WTC11 (cell line): ENCODE measurements around the gene SH2D4B. TPM values are rescaled to one million over a fixed set of nuclear protein-coding genes. Genes with fewer than 3 reads are reported as not detected.

ENCODE experiments used
- ATAC-seq: fragments of 200-7000 bp; cut with Tn5 transposase; 2 replicates; pipeline ENCODE4 v1.10.0; 2021; ENCODE audit warnings: mild to moderate bottlenecking, moderate library complexity
- CTCF ChIA-PET: fragments of 300-600 bp; sonication (Branson Sonifier 250); formaldehyde crosslinking; loops from one replicate; lab custom pipeline; 2021; ENCODE audit warnings: antibody characterized with exemption; lab: Charles Lee
- POLR2A ChIA-PET: fragments of 350-600 bp; sonication (Branson Sonifier 250); formaldehyde crosslinking; loops from one replicate; lab custom pipeline; 2021; ENCODE audit warnings: antibody characterized with exemption; lab: Charles Lee
- DNase-seq: peaks from one replicate; pipeline ENCODE4 v3.0.0; 2021; ENCODE audit warnings: low spot score
- H3K27ac Mint-ChIP-seq: 2 replicates; pipeline ENCODE4 v1.8.0; 2021; ENCODE audit warnings: mixed read lengths
- H3K27me3 Mint-ChIP-seq: 2 replicates; pipeline ENCODE4 v1.8.0; 2021; ENCODE audit warnings: low read depth, mild to moderate bottlenecking, moderate library complexity, mixed read lengths
- H3K36me3 Mint-ChIP-seq: 2 replicates; pipeline ENCODE4 v1.8.0; 2021; ENCODE audit warnings: mixed read lengths
- H3K4me1 Mint-ChIP-seq: 2 replicates; pipeline ENCODE4 v1.8.0; 2022; ENCODE audit warnings: mixed read lengths
- H3K4me3 Mint-ChIP-seq: 2 replicates; pipeline ENCODE4 v1.8.0; 2021; ENCODE audit warnings: mild to moderate bottlenecking, moderate library complexity, mixed read lengths
- H3K9me3 Mint-ChIP-seq: 2 replicates; pipeline ENCODE4 v1.8.0; 2021; ENCODE audit warnings: mixed read lengths
- ATF1 ChIP-seq: sonication (generic); formaldehyde crosslinking; IDR thresholded peaks from 2 replicates; pipeline ENCODE4 v1.8.1; 2023; ENCODE audit warnings: mild to moderate bottlenecking, moderate library complexity, missing genetic modification reagents
- NFYB ChIP-seq: sonication (generic); formaldehyde crosslinking; conservative IDR thresholded peaks from 2 replicates; pipeline ENCODE4 v1.8.0; 2022; ENCODE audit warnings: low read depth, missing genetic modification reagents
- ZBTB21 ChIP-seq: sonication (generic); formaldehyde crosslinking; IDR thresholded peaks from 2 replicates; pipeline ENCODE4 v1.8.1; 2023; ENCODE audit warnings: mild to moderate bottlenecking, missing genetic modification reagents, borderline replicate concordance
- ZNF219 ChIP-seq: sonication (generic); formaldehyde crosslinking; IDR thresholded peaks from 2 replicates; pipeline ENCODE4 v1.8.0; 2023; ENCODE audit warnings: missing genetic modification reagents, mild to moderate bottlenecking, borderline replicate concordance
- total RNA-seq: library from RNA; stranded (reverse); gene quantifications from 3 replicates; pipeline ENCODE4 v1.2.3, GENCODE V29; 2021
- TF ChIP-seq, protein P1 (sequence below): fragments of 250-450 bp; sonication (Bioruptor Pico); IDR thresholded peaks from 2 replicates; pipeline ENCODE4 v1.9.0; 2021; ENCODE audit warnings: mild to moderate bottlenecking
- TF ChIP-seq, protein P2 (sequence below): sonication (generic); formaldehyde crosslinking; conservative IDR thresholded peaks from 2 replicates; pipeline ENCODE4 v1.8.1; 2023; ENCODE audit warnings: mild to moderate bottlenecking, low read depth, missing genetic modification reagents, moderate library complexity
- TF ChIP-seq, protein P3 (sequence below): sonication (generic); formaldehyde crosslinking; IDR thresholded peaks from 2 replicates; pipeline ENCODE4 v1.8.0; 2022; ENCODE audit warnings: mild to moderate bottlenecking, missing genetic modification reagents
- TF ChIP-seq, protein P4 (sequence below): sonication (generic); formaldehyde crosslinking; IDR thresholded peaks from 2 replicates; pipeline ENCODE4 v1.8.1; 2023; ENCODE audit warnings: mild to moderate bottlenecking, moderate library complexity, missing genetic modification reagents
- TF ChIP-seq, protein P5 (sequence below): sonication (generic); formaldehyde crosslinking; IDR thresholded peaks from 2 replicates; pipeline ENCODE4 v1.8.1; 2022; ENCODE audit warnings: mild to moderate bottlenecking, missing genetic modification reagents, moderate library complexity, borderline replicate concordance
- TF ChIP-seq, protein P6 (sequence below): sonication (generic); formaldehyde crosslinking; IDR thresholded peaks from 2 replicates; pipeline ENCODE4 v1.8.1; 2023; ENCODE audit warnings: mild to moderate bottlenecking, missing genetic modification reagents, moderate library complexity
- TF ChIP-seq, protein P7 (sequence below): sonication (generic); formaldehyde crosslinking; IDR thresholded peaks from 2 replicates; pipeline ENCODE4 v1.8.1; 2022; ENCODE audit warnings: low read depth, missing genetic modification reagents, borderline replicate concordance
- TF ChIP-seq, protein P8 (sequence below): sonication (generic); formaldehyde crosslinking; IDR thresholded peaks from 2 replicates; pipeline ENCODE4 v1.8.0; 2023; ENCODE audit warnings: mild to moderate bottlenecking, missing genetic modification reagents

SH2D4B gene
- total RNA-seq, 1 experiment from 2014 or later, result 0.04 TPM

DNA sequence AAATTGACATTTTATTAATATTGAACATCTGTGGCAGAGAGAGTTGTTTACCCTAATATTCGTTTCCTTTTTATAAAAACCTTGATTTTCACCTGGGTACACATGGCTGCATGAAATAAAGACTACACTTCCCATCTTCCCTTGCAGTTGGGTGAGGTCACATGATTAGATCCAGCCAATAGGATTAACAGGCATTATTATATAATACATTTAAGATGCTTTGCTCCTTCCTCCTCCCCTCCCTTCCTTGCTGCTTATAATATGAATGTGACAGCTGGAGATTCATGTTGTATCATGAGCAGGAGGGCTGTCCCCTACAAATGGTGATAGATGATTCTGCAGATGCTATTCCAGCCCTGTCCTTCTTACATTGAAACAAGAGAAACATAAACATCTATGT, 146.6 kb downstream of the SH2D4B start:
- Mint-ChIP-seq H3K27me3 (no peaks in the 10 kb centered on the region), H3K36me3 (no peaks in the 10 kb centered on the region), H3K4me3 (no peak overlapping the region), H3K4me1 (no peaks in the 10 kb centered on the region), H3K9me3 (no peaks in the 10 kb centered on the region), H3K27ac (no peak overlapping the region)
- ChIA-PET POLR2A (no interaction called here), CTCF (no interaction called here)
- ATAC-seq, result peak; percentile 76
- DNase-seq, result no peak
- TF ChIP-seq ZNF219 (CRISPR knock-in tag), result no peak
- TF ChIP-seq, protein P1, sequence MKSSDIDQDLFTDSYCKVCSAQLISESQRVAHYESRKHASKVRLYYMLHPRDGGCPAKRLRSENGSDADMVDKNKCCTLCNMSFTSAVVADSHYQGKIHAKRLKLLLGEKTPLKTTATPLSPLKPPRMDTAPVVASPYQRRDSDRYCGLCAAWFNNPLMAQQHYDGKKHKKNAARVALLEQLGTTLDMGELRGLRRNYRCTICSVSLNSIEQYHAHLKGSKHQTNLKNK (CRISPR knock-in tag), result no peak
- TF ChIP-seq, protein P2, sequence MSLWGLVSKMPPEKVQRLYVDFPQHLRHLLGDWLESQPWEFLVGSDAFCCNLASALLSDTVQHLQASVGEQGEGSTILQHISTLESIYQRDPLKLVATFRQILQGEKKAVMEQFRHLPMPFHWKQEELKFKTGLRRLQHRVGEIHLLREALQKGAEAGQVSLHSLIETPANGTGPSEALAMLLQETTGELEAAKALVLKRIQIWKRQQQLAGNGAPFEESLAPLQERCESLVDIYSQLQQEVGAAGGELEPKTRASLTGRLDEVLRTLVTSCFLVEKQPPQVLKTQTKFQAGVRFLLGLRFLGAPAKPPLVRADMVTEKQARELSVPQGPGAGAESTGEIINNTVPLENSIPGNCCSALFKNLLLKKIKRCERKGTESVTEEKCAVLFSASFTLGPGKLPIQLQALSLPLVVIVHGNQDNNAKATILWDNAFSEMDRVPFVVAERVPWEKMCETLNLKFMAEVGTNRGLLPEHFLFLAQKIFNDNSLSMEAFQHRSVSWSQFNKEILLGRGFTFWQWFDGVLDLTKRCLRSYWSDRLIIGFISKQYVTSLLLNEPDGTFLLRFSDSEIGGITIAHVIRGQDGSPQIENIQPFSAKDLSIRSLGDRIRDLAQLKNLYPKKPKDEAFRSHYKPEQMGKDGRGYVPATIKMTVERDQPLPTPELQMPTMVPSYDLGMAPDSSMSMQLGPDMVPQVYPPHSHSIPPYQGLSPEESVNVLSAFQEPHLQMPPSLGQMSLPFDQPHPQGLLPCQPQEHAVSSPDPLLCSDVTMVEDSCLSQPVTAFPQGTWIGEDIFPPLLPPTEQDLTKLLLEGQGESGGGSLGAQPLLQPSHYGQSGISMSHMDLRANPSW (CRISPR knock-in tag), result no peak
- TF ChIP-seq, protein P3, sequence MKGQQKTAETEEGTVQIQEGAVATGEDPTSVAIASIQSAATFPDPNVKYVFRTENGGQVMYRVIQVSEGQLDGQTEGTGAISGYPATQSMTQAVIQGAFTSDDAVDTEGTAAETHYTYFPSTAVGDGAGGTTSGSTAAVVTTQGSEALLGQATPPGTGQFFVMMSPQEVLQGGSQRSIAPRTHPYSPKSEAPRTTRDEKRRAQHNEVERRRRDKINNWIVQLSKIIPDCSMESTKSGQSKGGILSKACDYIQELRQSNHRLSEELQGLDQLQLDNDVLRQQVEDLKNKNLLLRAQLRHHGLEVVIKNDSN (CRISPR knock-in tag), result peak; percentile 86
- TF ChIP-seq, protein P4, sequence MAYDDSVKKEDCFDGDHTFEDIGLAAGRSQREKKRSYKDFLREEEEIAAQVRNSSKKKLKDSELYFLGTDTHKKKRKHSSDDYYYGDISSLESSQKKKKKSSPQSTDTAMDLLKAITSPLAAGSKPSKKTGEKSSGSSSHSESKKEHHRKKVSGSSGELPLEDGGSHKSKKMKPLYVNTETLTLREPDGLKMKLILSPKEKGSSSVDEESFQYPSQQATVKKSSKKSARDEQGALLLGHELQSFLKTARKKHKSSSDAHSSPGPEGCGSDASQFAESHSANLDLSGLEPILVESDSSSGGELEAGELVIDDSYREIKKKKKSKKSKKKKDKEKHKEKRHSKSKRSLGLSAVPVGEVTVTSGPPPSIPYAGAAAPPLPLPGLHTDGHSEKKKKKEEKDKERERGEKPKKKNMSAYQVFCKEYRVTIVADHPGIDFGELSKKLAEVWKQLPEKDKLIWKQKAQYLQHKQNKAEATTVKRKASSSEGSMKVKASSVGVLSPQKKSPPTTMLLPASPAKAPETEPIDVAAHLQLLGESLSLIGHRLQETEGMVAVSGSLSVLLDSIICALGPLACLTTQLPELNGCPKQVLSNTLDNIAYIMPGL (CRISPR knock-in tag), result no peak
- TF ChIP-seq, protein P5, sequence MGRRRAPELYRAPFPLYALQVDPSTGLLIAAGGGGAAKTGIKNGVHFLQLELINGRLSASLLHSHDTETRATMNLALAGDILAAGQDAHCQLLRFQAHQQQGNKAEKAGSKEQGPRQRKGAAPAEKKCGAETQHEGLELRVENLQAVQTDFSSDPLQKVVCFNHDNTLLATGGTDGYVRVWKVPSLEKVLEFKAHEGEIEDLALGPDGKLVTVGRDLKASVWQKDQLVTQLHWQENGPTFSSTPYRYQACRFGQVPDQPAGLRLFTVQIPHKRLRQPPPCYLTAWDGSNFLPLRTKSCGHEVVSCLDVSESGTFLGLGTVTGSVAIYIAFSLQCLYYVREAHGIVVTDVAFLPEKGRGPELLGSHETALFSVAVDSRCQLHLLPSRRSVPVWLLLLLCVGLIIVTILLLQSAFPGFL, result no peak
- TF ChIP-seq NFYB (CRISPR knock-in tag), result peak; percentile 80
- no peak for TF ChIP-seq ATF1 (CRISPR knock-in tag)
- TF ChIP-seq, protein P6, sequence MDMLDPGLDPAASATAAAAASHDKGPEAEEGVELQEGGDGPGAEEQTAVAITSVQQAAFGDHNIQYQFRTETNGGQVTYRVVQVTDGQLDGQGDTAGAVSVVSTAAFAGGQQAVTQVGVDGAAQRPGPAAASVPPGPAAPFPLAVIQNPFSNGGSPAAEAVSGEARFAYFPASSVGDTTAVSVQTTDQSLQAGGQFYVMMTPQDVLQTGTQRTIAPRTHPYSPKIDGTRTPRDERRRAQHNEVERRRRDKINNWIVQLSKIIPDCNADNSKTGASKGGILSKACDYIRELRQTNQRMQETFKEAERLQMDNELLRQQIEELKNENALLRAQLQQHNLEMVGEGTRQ (CRISPR knock-in tag), result peak; percentile 88

DNA sequence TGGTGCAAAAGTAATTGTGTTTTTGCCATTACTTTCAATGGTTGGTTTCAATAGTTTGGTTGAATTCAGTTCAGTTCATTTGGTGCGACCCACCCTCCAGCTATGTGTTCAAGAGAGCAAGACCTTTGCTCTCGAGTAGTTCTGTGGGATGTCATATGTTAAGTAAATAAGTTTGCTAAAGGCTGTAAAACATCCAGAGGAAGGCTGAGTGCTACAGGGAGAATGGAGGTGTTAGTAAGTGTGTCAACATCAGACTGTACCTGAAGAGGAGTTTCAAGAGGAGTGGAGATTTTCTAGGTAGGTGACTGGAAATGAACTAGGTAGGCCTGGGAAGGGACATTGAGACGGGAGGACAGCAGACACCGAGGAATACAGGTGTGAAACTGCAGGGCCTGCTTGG, 147.7 kb downstream of the SH2D4B start:
- Mint-ChIP-seq H3K9me3 (0 out of 2 replicates have a peak, but pooled peaks cover 3% of the 10 kb centered on the region), H3K4me3 (no peak overlapping the region), H3K27ac (no peak overlapping the region), H3K27me3 (no peaks in the 10 kb centered on the region), H3K4me1 (no peaks in the 10 kb centered on the region), H3K36me3 (no peaks in the 10 kb centered on the region)
- TF ChIP-seq, protein P6 (CRISPR knock-in tag), result no peak
- TF ChIP-seq, protein P7, sequence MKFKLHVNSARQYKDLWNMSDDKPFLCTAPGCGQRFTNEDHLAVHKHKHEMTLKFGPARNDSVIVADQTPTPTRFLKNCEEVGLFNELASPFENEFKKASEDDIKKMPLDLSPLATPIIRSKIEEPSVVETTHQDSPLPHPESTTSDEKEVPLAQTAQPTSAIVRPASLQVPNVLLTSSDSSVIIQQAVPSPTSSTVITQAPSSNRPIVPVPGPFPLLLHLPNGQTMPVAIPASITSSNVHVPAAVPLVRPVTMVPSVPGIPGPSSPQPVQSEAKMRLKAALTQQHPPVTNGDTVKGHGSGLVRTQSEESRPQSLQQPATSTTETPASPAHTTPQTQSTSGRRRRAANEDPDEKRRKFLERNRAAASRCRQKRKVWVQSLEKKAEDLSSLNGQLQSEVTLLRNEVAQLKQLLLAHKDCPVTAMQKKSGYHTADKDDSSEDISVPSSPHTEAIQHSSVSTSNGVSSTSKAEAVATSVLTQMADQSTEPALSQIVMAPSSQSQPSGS (CRISPR knock-in tag), result no peak
- TF ChIP-seq, protein P8, sequence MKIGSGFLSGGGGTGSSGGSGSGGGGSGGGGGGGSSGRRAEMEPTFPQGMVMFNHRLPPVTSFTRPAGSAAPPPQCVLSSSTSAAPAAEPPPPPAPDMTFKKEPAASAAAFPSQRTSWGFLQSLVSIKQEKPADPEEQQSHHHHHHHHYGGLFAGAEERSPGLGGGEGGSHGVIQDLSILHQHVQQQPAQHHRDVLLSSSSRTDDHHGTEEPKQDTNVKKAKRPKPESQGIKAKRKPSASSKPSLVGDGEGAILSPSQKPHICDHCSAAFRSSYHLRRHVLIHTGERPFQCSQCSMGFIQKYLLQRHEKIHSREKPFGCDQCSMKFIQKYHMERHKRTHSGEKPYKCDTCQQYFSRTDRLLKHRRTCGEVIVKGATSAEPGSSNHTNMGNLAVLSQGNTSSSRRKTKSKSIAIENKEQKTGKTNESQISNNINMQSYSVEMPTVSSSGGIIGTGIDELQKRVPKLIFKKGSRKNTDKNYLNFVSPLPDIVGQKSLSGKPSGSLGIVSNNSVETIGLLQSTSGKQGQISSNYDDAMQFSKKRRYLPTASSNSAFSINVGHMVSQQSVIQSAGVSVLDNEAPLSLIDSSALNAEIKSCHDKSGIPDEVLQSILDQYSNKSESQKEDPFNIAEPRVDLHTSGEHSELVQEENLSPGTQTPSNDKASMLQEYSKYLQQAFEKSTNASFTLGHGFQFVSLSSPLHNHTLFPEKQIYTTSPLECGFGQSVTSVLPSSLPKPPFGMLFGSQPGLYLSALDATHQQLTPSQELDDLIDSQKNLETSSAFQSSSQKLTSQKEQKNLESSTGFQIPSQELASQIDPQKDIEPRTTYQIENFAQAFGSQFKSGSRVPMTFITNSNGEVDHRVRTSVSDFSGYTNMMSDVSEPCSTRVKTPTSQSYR (CRISPR knock-in tag), result no peak
- no peak for TF ChIP-seq ZBTB21
- TF ChIP-seq, protein P2 (CRISPR knock-in tag), result no peak
- ATAC-seq (no peak), DNase-seq (no peak)
- ChIA-PET POLR2A (no interaction called here), CTCF (no interaction called here)
